Measurements from ENCODE around the gene HPSE2. TPM values are rescaled to one million over a fixed set of nuclear protein-coding genes. Genes with fewer than 3 reads are reported as not detected.
"Not testable (repeated sequence)": the region's sequence is repeated elsewhere in the genome, so short reads cannot be mapped to it uniquely, and the experiment has no call there.

Gene HPSE2
- not detected for total RNA-seq

DNA sequence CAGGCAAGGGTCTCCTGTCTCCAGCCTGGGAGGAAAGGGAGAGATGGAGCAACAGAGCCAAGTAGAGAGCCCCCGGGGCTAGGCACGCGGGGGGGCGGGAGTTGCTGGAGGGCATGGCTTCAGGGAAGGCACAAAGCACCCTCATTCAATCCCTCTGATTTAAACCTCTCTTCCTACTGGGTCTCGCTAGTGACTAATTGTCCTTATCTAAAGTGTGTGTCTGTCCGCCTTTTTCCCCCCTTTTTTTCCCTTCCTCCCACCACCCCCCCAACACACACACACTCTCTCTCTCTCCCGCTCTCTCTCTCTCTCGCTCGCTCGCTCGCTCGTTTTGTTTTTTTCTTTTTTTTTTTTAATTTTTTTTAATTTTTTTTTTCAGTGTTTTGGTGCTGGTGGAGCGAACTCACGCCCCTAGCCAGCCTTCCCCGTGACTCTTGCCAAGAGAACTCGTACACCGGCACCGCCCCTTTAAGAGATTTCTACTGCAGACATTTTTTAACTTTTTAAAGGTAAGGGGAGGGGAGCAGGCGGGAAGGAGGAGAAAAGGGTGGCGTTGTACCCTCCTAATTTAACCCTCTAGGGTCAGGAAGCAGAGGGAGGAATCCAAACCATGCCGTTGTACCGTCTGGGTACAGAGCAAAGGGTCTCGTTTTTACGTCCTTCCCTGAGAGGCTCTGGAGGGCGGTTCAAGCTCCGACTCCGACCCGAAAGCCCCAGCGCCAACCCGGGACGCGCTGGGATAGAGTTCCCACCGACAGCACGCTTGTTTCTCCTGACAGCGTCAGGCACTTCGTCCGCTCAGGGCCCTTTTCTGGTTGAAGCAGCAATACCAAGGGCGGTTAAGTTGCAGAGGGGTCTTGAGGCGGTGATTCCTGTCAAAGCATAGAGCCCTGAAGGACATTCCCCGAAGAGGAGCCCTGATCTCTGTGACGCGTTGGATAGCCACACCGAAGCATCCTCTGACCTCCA, at the start of gene HPSE2:
HPSE2 (minus strand) TSS at position 195 of the 969 bp plus-strand sequence.
- Histone ChIP-seq H3K27me3 (ENCODE audit: insufficient read depth, low read length) (peaks cover 91% of the 10 kb centered on the region), H3K4me1 (ENCODE audit: insufficient read depth, low read length) (peaks cover 30% of the 10 kb centered on the region), H3K4me3 (ENCODE audit: low read length) (no peak within 1 kb of the TSS), H3K9me3 (ENCODE audit: low read depth, low read length) (no peaks in the 10 kb centered on the region)

DNA sequence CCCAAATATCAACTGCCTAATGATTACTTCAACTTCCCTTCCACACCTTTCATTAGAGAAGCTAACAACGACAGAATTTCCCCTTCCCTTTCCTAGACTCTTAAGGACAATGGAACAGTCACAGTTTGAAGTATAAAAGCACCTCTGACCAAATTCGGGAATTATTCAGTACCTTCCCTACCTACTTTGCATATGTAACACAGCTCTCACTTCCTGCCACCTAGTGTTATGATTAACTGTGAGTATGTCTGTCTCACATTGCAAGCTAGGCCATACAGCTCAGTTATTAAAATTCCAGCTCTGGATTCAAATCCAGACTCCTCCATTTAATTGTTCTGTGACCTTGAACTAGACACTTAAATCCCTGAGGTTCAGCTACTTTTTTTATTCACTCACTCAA, 44.8 kb upstream of the HPSE2 start:
- peaks cover 10% of the 10 kb centered on the region for H3K9me3 ChIP-seq (ENCODE audit: low read depth, low read length)
- H3K4me3 ChIP-seq (ENCODE audit: low read length) = no peak overlapping the region
- peaks cover 11% of the 10 kb centered on the region for H3K27me3 ChIP-seq (ENCODE audit: insufficient read depth, low read length)
- H3K4me1 ChIP-seq (ENCODE audit: insufficient read depth, low read length) = no peaks in the 10 kb centered on the region

GRCh38 chr10:99279626-99280111, 44.0 kb upstream of the HPSE2 start:
- H3K27me3 ChIP-seq (ENCODE audit: insufficient read depth, low read length) = peaks cover 13% of the 10 kb centered on the region
- no peak overlapping the region for H3K4me3 ChIP-seq (ENCODE audit: low read length)
- peaks cover 10% of the 10 kb centered on the region for H3K9me3 ChIP-seq (ENCODE audit: low read depth, low read length)
- H3K4me1 ChIP-seq (ENCODE audit: insufficient read depth, low read length) = no peaks in the 10 kb centered on the region

DNA sequence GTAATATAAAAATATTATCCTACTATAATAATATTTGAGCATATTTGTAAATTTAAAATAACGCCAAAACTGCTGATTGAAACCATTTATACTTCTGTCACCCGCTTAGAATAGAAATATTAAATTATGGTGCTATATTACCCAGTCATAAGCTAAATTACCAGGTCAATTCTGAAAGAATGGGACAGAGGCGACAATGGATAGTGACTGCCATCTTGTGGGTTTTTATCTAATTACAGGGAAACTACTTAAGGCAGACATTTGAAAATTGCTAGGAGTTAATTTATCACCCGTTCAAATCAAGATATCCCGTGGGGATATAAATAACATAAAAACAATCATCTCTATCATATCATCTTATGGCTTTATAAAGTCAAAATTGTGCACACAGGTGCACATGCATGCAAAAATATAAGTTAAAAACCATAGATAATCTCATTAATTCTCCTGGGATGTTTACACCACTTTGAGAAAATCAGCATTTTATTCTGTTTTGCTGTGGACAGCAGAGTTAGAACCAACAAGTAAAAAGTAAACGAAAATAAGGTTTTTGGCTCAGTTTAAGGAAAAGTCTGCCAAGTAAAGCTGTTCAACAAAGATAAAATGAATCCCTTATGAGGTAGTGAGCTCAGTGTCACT, 41.3 kb upstream of the HPSE2 start:
- Histone ChIP-seq H3K27me3 (ENCODE audit: insufficient read depth, low read length) (peaks cover 13% of the 10 kb centered on the region), H3K9me3 (ENCODE audit: low read depth, low read length) (no peaks in the 10 kb centered on the region), H3K4me3 (ENCODE audit: low read length) (no peak overlapping the region), H3K4me1 (ENCODE audit: insufficient read depth, low read length) (no peaks in the 10 kb centered on the region)

GRCh38 chr10:99266383-99266782, 30.7 kb upstream of the HPSE2 start:
- no peaks in the 10 kb centered on the region for H3K27me3 ChIP-seq (ENCODE audit: insufficient read depth, low read length)
- no peaks in the 10 kb centered on the region for H3K9me3 ChIP-seq (ENCODE audit: low read depth, low read length)
- no peak overlapping the region for H3K4me3 ChIP-seq (ENCODE audit: low read length)
- H3K4me1 ChIP-seq (ENCODE audit: insufficient read depth, low read length) = no peaks in the 10 kb centered on the region

- H3K9me3 ChIP-seq (ENCODE audit: low read depth, low read length) = no peaks in the 10 kb centered on the region
- peaks cover 6% of the 10 kb centered on the region for H3K27me3 ChIP-seq (ENCODE audit: insufficient read depth, low read length)
- H3K4me1 ChIP-seq (ENCODE audit: insufficient read depth, low read length) = no peaks in the 10 kb centered on the region
- no peak overlapping the region for H3K4me3 ChIP-seq (ENCODE audit: low read length)
These were observed 13.2 kb upstream of the HPSE2 start for GRCh38 chr10:99248824-99249223.

- H3K27me3 ChIP-seq (ENCODE audit: insufficient read depth, low read length); H3K4me1 ChIP-seq (ENCODE audit: insufficient read depth, low read length); H3K9me3 ChIP-seq (ENCODE audit: low read depth, low read length); H3K4me3 ChIP-seq (ENCODE audit: low read length): not testable (repeated sequence)
These were observed 12.2 kb upstream of the HPSE2 start for GRCh38 chr10:99247893-99248292.

GRCh38 chr10:99236627-99237309, 1.1 kb upstream of the HPSE2 start:
- Histone ChIP-seq H3K4me3 (ENCODE audit: low read length) (no peak overlapping the region), H3K9me3 (ENCODE audit: low read depth, low read length) (no peaks in the 10 kb centered on the region), H3K27me3 (ENCODE audit: insufficient read depth, low read length) (peaks cover 83% of the 10 kb centered on the region), H3K4me1 (ENCODE audit: insufficient read depth, low read length) (peaks cover 30% of the 10 kb centered on the region)

- Histone ChIP-seq H3K27me3 (ENCODE audit: insufficient read depth, low read length) (peaks cover 93% of the 10 kb centered on the region), H3K4me1 (ENCODE audit: insufficient read depth, low read length) (peaks cover 30% of the 10 kb centered on the region), H3K4me3 (ENCODE audit: low read length) (no peak overlapping the region), H3K9me3 (ENCODE audit: low read depth, low read length) (no peaks in the 10 kb centered on the region)
These were observed 628 bp downstream of the HPSE2 start for GRCh38 chr10:99234791-99235657.

GRCh38 chr10:99234041-99234790, 1.4 kb downstream of the HPSE2 start:
- H3K9me3 ChIP-seq (ENCODE audit: low read depth, low read length) = no peaks in the 10 kb centered on the region
- H3K4me3 ChIP-seq (ENCODE audit: low read length) = no peak overlapping the region
- H3K27me3 ChIP-seq (ENCODE audit: insufficient read depth, low read length) = peaks cover 97% of the 10 kb centered on the region
- peaks cover 30% of the 10 kb centered on the region for H3K4me1 ChIP-seq (ENCODE audit: insufficient read depth, low read length)

GRCh38 chr10:99233689-99234037, 2.0 kb downstream of the HPSE2 start:
- Histone ChIP-seq H3K9me3 (ENCODE audit: low read depth, low read length) (no peaks in the 10 kb centered on the region), H3K4me1 (ENCODE audit: insufficient read depth, low read length) (peaks cover 30% of the 10 kb centered on the region), H3K4me3 (ENCODE audit: low read length) (no peak overlapping the region), H3K27me3 (ENCODE audit: insufficient read depth, low read length) (peaks cover 100% of the 10 kb centered on the region)

GRCh38 chr10:99233000-99233688, 2.5 kb downstream of the HPSE2 start:
- no peak overlapping the region for H3K4me3 ChIP-seq (ENCODE audit: low read length)
- H3K4me1 ChIP-seq (ENCODE audit: insufficient read depth, low read length) = peaks cover 30% of the 10 kb centered on the region
- H3K27me3 ChIP-seq (ENCODE audit: insufficient read depth, low read length) = peaks cover 100% of the 10 kb centered on the region
- H3K9me3 ChIP-seq (ENCODE audit: low read depth, low read length) = no peaks in the 10 kb centered on the region

- Histone ChIP-seq H3K4me1 (ENCODE audit: insufficient read depth, low read length) (peaks cover 30% of the 10 kb centered on the region), H3K27me3 (ENCODE audit: insufficient read depth, low read length) (peaks cover 95% of the 10 kb centered on the region), H3K4me3 (ENCODE audit: low read length) (no peak overlapping the region)
These were observed 3.2 kb downstream of the HPSE2 start for GRCh38 chr10:99232360-99232999.

More at GRCh38 chr10:99232360-99232999, 3.2 kb downstream of the HPSE2 start:
- H3K9me3 ChIP-seq (ENCODE audit: low read depth, low read length) = no peaks in the 10 kb centered on the region

Data from mononuclear cell (primary cell).